Heart left ventricle (tissue), 13 donors: ENCODE results near the gene KLHL29.

ENCODE experiments used
- CTCF ChIP-seq, 12 donors: fragments of 200-600 bp; sonication (generic) in 4 of 12; IDR thresholded peaks; one replicate each; pipeline versions ENCODE4 v1.5.0 to v1.8.0; 2018 to 2022; ENCODE audit warnings: antibody characterized with exemption in 12 of 12, mild to moderate bottlenecking in 5 of 12
- POLR2A ChIP-seq, 2 donors: fragments of 450-650 bp; IDR thresholded peaks; one replicate each; pipeline ENCODE4 v1.6.1; 2017; ENCODE audit warnings: antibody characterized with exemption in 2 of 2, mild to moderate bottlenecking in 2 of 2, moderate library complexity in 2 of 2
- donor health status: ischemic (EF 13 %, LVEDD 7.1; RV severe dilation, severe dysfunction).
- donor health status: DM: no; HTN: yes; CAD: no.
- donor health status: DM: no; HTN: no; CAD: no.
- donor health status: ischemic (EF 25% LVEDD 6.9; RV normal size, moderate dysfunction).
- donor health status: ischemic (EF 25% LVEDD 5.7; RV mildly dilated, moderate dysfunction).
- donor health status: ischemic (EF 35%, LVEDD 5.7; RV mildly dilated, moderate dysfunction).
- donor health status: nonischemic (EF 11% LVEDD 7.7; RV severe dilation, severe dysfunction).
- donor health status: DM: yes; HTN: yes; CAD: no.
- donor health status: PGD.
- donor health status: ischemic (EF 29% LVEDD 5.4; RV normal size, mild dysfunction).
- donor health status: nonischemic (EF 23%, LVEDD 6.1; RV moderate dilation, normal function).

GRCh38 chr2:23677836-23678235, 292.9 kb downstream of the KLHL29 start:
- TF ChIP-seq CTCF (IDR thresholded peaks at IDR 0.05) (no peak), POLR2A (IDR thresholded peaks at IDR 0.05) (no peak)
